Uterus (tissue), 2 donors: ENCODE data around the gene BACH2.

Source experiments
- CTCF ChIP-seq, 4 experiments: fragments of 200-600 bp in 2 of 4; fragments of 450-650 bp in 2 of 4; sonication (generic) in 2 of 4; IDR thresholded peaks; one replicate each; pipeline ENCODE4 v1.5.1; 2016 to 2019; ENCODE audit warnings: antibody characterized with exemption in 4 of 4, mild to moderate bottlenecking in 2 of 4, moderate library complexity in 1 of 4
- POLR2A ChIP-seq, 2 donors: fragments of 450-650 bp; IDR thresholded peaks; one replicate each; pipeline ENCODE4 v1.6.1; 2016; ENCODE audit warnings: antibody characterized with exemption in 2 of 2, mild to moderate bottlenecking in 1 of 2, moderate library complexity in 1 of 2

DNA sequence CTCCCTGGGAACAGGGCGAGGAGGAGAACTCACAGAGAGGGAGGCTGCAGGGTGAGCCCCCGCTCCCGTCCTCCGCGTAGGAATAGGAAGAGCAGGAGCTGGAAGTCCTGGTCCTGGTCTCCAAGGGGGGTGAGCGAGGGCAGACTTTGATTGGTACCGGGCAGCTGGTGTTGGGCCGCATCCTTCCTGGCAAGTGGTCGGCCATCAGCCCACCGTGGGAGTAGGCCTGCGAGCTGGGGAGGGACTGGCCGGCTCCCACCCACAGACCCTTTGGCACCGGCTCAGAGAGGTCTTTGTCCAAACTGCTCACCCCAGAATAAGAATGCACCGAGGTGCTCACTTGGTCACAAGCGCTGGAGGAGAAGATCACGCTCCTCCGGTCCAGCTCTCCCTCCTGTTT lies 346.2 kb downstream of the BACH2 start:
- TF ChIP-seq CTCF (IDR thresholded peaks at IDR 0.05) (no peak), POLR2A (IDR thresholded peaks at IDR 0.05) (no peak)
